GM18502 (cell line): Measurements from ENCODE around the gene SMIM23.

Experiments used
- ATAC-seq: cut with Tn5 transposase; IDR thresholded peaks from one replicate; pipeline ENCODE4 v1.9.1; 2021; ENCODE audit warnings: mild to moderate bottlenecking; ENCODE audit not compliant: unreplicated experiment, poor library complexity

Gene SMIM23

GRCh38 chr5:171813270-171813669 is 27.7 kb downstream of the SMIM23 start:
- no peak for ATAC-seq

- ATAC-seq, result no peak
These were observed 28.3 kb downstream of the SMIM23 start for GRCh38 chr5:171813813-171814490.

GRCh38 chr5:171816666-171817065 is 31.0 kb downstream of the SMIM23 start:
- no peak for ATAC-seq

DNA sequence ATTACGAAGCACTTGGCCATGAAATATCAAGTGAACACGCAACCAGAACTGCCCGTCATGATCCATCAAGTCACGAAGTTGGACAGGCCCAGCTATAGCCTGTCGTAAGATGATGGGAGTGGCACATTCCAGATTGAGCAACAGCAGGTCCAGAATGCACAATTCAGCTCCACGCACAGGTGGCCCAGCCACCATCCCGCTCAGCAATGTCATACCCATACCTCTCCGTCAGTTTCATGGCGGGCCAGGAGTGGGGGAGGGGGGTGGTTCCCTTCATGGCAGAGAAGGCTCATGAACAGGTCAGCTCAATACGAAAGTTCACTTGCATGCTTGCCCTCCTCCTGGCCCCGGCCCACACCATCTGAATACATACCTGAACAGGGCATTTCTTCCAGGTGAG is 34.9 kb downstream of the SMIM23 start:
- no peak for ATAC-seq

DNA sequence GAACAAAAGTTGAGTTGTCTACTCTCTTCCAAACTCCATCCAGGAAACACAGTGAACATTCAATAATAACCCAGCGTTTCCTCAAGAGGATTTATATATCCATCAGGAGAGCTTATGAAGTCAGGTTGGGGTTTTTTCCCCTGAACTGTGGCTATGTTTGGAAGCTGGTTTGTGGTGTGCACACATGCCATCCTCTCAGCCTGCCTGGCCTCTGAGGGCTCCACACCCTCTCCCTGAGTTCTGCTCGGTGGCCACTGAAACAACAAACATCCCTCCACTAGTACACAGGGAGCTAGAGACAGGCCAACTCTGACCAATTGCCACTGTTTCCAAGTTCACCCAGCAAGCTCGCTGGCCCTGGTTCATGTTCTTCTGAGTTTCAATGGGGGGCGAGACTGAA is 35.7 kb downstream of the SMIM23 start:
- no peak for ATAC-seq

GRCh38 chr5:171823269-171823668 is 37.7 kb downstream of the SMIM23 start:
- no peak for ATAC-seq

- no peak for ATAC-seq
These were observed 39.4 kb downstream of the SMIM23 start for GRCh38 chr5:171825051-171825450.

GRCh38 chr5:171826132-171826531 is 40.5 kb downstream of the SMIM23 start:
- ATAC-seq, result no peak

- ATAC-seq, result no peak
These were observed 41.5 kb downstream of the SMIM23 start for GRCh38 chr5:171827162-171827561.

DNA sequence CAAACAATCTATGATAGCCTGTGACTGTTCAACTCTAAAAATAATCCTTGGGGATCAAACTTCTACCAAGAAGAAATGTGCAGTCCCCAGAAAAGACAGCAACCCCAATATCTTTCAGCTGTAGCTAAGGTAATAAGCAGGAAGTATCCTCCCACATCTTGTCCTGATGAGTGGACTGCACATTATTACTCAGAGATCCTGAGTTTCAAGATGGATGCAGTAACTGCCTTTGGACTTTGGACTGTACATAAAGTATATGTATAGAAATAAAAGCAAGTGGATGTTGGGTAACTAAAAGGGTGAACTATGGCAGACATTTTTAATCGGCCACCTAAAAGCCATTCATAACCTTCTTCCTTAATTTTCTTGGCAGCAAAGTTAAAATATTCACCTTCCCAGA is 45.1 kb downstream of the SMIM23 start:
- no peak for ATAC-seq

GRCh38 chr5:171832775-171833174 is 47.2 kb downstream of the SMIM23 start:
- ATAC-seq, result no peak

GRCh38 chr5:171834461-171834860 is 48.8 kb downstream of the SMIM23 start:
- ATAC-seq, result no peak

DNA sequence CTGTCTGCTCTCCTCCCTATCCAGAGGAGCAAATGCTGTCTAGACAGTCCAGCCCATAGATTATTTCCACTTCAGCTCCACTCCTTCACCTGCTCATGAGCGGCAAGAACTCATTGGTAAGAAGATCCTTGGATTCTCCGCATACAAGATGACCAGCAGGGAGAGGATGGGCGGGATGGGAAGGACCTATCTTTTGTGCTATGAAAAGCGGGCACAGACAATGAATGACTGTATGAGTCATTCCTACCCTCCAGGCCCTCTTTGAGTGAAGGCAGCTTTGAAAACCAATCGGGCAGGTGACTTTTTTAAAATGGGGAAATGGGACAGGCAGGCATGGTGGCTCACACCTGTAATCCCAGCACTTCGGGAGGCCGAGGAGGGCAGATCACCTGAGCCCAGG is 49.4 kb downstream of the SMIM23 start:
- ATAC-seq, result no peak

DNA sequence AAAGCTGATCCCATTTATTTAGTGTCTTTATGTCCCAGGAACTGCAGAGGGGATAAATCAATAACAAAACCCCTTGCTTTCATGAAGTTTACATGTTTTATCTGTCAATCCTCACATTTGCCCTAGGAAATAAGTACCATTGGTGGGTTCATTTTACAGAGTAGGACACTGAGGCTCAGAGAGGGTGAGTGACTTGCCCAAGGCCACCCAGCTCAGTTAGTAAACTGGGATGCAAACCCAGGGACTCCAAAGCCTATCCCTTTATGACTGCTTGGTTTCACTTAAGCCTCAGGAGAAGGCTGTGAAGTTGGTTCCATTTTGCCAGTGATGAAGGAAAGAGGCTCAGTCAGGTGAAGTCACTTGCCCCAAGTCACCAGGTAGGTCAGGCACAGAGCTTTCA is 51.9 kb downstream of the SMIM23 start:
- ATAC-seq, result no peak

DNA sequence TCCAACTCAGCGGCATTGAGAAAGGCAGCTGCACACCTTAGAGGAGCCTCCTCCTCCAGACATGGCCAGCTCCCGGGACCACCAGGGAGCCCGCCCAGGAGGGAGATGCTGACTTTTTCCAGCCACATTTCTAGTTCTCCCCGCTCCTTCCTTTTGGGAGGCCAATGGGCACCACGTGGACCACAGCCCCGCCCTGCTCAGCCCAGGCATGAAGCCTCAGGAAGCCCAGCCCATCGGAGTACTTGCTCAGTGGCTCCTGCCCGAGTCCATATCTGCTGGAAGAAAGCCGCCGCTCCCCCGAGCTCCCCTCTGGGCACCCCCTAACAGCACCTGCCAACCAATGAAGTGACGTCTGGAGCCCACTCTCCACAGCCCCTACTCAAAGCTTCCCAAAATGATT is 52.4 kb downstream of the SMIM23 start:
- no peak for ATAC-seq

GRCh38 chr5:171839112-171839511 is 53.5 kb downstream of the SMIM23 start:
- no peak for ATAC-seq

DNA sequence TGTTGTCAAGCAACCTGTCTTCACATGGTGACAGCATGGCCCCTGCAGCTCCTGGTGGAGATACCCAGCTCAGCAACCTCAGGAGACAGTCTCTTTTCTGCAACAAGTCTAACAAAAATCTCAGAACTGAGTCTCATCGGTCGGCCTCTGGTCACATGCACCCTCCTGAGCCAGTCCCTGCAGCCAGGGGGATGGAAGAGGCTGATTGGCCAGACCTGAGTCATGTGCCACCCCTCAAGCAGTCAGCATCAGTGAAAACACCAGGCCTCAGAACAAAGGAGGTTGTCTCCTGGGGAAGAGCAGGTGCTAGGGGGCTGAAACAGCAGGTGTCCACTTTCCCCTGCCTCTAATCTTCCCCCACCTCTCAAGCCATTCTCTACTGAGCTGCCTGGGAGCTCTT is 54.4 kb downstream of the SMIM23 start:
- ATAC-seq, result no peak
